K562 (cell line): Measurements from ENCODE around the gene C11orf86. TPM values are rescaled to one million over a fixed set of nuclear protein-coding genes. Genes with fewer than 3 reads are reported as not detected.
"Not testable (repeated sequence)": the region's sequence is repeated elsewhere in the genome, so short reads cannot be mapped to it uniquely, and the experiment has no call there.

Experiments used
- ATAC-seq: fragments of 200-7000 bp; cut with Tn5 transposase; 3 replicates; pipeline ENCODE4 v1.9.1; 2020; ENCODE audit warnings: moderate library complexity
- BruUV-seq: library from RNA; stranded (reverse); fragments of 400-500 nt; replicated peaks from 2 replicates; lab custom pipeline; 2021; lab: Mats Ljungman, UMichigan
- CTCF ChIA-PET: fragments of 300-600 bp; formaldehyde crosslinking; extraction: SDS; loops from one replicate; lab custom pipeline; 2021; ENCODE audit warnings: low intra/inter-chr PET ratio; lab: Yijun Ruan, JAX
- POLR2A ChIA-PET: fragments of 300-600, 350-650 bp; sonication (Branson Sonifier 250); formaldehyde crosslinking; extraction: SDS; loops from one replicate; lab custom pipeline; 2021; ENCODE audit warnings: antibody characterized with exemption, inconsistent platforms; lab: Yijun Ruan, JAX
- DNase-seq, 4 experiments: peaks; one replicate each; pipeline versions ENCODE4 v3.0.0 to v3.0.0-alpha.2; 2011 to 2018; ENCODE audit warnings: low spot score in 3 of 4, mixed read lengths in 3 of 4; ENCODE audit errors: extremely low read depth in 1 of 4
- FAIRE-seq: peaks from 2 replicates; lab custom pipeline; 2011; peaks lifted over from hg19 to GRCh38; lab: Jason Lieb, UNC
- H2AFZ ChIP-seq: 2 replicates; pipeline ENCODE4 v1.6.0; 2011; ENCODE audit warnings: low read depth, low read length, control low read depth, inconsistent platforms
- H3K27ac ChIP-seq: fragments of 200-600 bp; 3 replicates; pipeline ENCODE4 v1.8.0; 2011; ENCODE audit warnings: low read depth, mild to moderate bottlenecking, control low read depth, inconsistent platforms, low read length, moderate library complexity, mixed read lengths; ENCODE audit errors: extremely low read depth
- H3K27me3 ChIP-seq, 2 experiments: fragments of 300-600 bp in 1 of 2; 2 replicates in 1 of 2; 3 replicates in 1 of 2; pipeline versions ENCODE4 v1.6.0 to v1.8.0; 2011; ENCODE audit warnings: inconsistent platforms in 2 of 2, low read length in 2 of 2, mild to moderate bottlenecking in 1 of 2, mixed read lengths in 1 of 2, moderate library complexity in 1 of 2; ENCODE audit not compliant: control insufficient read depth in 2 of 2, insufficient read depth in 2 of 2
- H3K36me3 ChIP-seq: fragments of 300-600 bp; 3 replicates; pipeline ENCODE4 v1.8.0; 2011; ENCODE audit warnings: mild to moderate bottlenecking, low read length, inconsistent platforms; ENCODE audit not compliant: control insufficient read depth, insufficient read depth
- H3K4me1 ChIP-seq, 2 experiments: fragments of 200-600 bp in 1 of 2; replicated peaks in 1 of 2; 2 replicates in 1 of 2; 3 replicates in 1 of 2; pipeline versions ENCODE4 v1.5.1 to v1.8.0; 2011; ENCODE audit warnings: inconsistent platforms in 2 of 2, low read length in 2 of 2, mild to moderate bottlenecking in 1 of 2, mixed read lengths in 1 of 2, moderate library complexity in 1 of 2; ENCODE audit not compliant: control insufficient read depth in 2 of 2, insufficient read depth in 2 of 2
- H3K4me2 ChIP-seq: 2 replicates; pipeline ENCODE4 v1.6.1; 2011; ENCODE audit warnings: low read length, control low read depth, inconsistent platforms, mixed read lengths; ENCODE audit not compliant: insufficient read depth
- H3K4me3 ChIP-seq: fragments of 200-600 bp; sonication (generic), shearing (Covaris generic); 2 replicates; pipeline ENCODE4 v1.5.1; 2016; ENCODE audit warnings: control low read depth, inconsistent platforms
- H3K79me2 ChIP-seq: fragments of 200-600 bp; 3 replicates; pipeline ENCODE4 v1.8.0; 2011; ENCODE audit warnings: low read length, inconsistent platforms; ENCODE audit not compliant: control insufficient read depth, insufficient read depth
- H3K9ac ChIP-seq, 2 experiments: 2 replicates each; pipeline versions ENCODE4 v1.6.0 to v1.6.1; 2011; ENCODE audit warnings: low read depth in 2 of 2, low read length in 2 of 2, control low read depth in 1 of 2, inconsistent platforms in 1 of 2, mild to moderate bottlenecking in 1 of 2, mixed read lengths in 1 of 2; ENCODE audit not compliant: insufficient read depth in 1 of 2
- H3K9me1 ChIP-seq: one replicate; pipeline ENCODE4 v1.6.0; 2011; ENCODE audit warnings: inconsistent platforms, mild to moderate bottlenecking, low read length, moderate library complexity; ENCODE audit not compliant: control insufficient read depth, insufficient read depth
- H3K9me3 ChIP-seq: replicated peaks from 2 replicates; pipeline ENCODE4 v1.5.1; 2011; ENCODE audit warnings: low read depth, low read length, inconsistent platforms; ENCODE audit not compliant: control insufficient read depth, insufficient read depth
- H4K20me1 ChIP-seq: replicated peaks from 2 replicates; pipeline ENCODE4 v1.6.1; 2011; ENCODE audit warnings: low read length, inconsistent platforms, mixed read lengths; ENCODE audit not compliant: control insufficient read depth, insufficient read depth
- ATF7 ChIP-seq: fragments of 450-650 bp; IDR thresholded peaks from 2 replicates; pipeline ENCODE4 v1.7.1; 2014; ENCODE audit warnings: mild to moderate bottlenecking, moderate library complexity
- BCOR ChIP-seq: fragments of 450-650 bp; IDR thresholded peaks from 2 replicates; pipeline ENCODE4 v1.6.1; 2016
- HDAC1 ChIP-seq, 2 experiments: fragments of 450-650 bp; IDR thresholded peaks; 2 replicates each; pipeline ENCODE4 v1.6.1; 2016 to 2017; ENCODE audit warnings: inconsistent platforms in 1 of 2, mild to moderate bottlenecking in 1 of 2, moderate library complexity in 1 of 2
- SAP30 ChIP-seq: fragments of 200-600 bp; sonication (generic); IDR thresholded peaks from 2 replicates; pipeline ENCODE4 v1.6.1; 2012; ENCODE audit warnings: borderline replicate concordance, low read depth, mild to moderate bottlenecking, moderate library complexity, low read length, control low read depth, inconsistent platforms; ENCODE audit not compliant: insufficient read depth, poor library complexity, severe bottlenecking
- ZNF263 ChIP-seq: sonication (generic); formaldehyde crosslinking; IDR thresholded peaks from 2 replicates; pipeline ENCODE4 v1.8.0; 2022; ENCODE audit warnings: mild to moderate bottlenecking, missing genetic modification reagents, borderline replicate concordance
- WGBS: fragments of 100-300 bp; shearing (Covaris generic); methylation state at CpG from one replicate; pipeline ENCODE4 v1.1.6; 2016; ENCODE audit warnings: low coverage, mixed read lengths; ENCODE audit not compliant: insufficient coverage; ENCODE audit errors: missing lambda C conversion rate; 5-methylcytosine and 5-hydroxymethylcytosine counted together
- in situ Hi-C: fragments of 300-500 bp; cut with MboI; formaldehyde crosslinking; loops from 4 replicates; pipeline ENCODE4 v1.15.0; 2018; ENCODE audit warnings: inconsistent platforms, mixed read lengths
- intact Hi-C: fragments of 100-400 bp; cut with micrococcal nuclease; formaldehyde crosslinking; loops from 2 replicates; pipeline ENCODE4 v1.14.2; 2022
- polyA plus RNA-seq, 8 experiments: library from polyadenylated mRNA; depleted of rRNA in 4 of 8; stranded (reverse) in 5 of 8; unstranded in 3 of 8; fragments of >200 nt; fragmentation: Nextera tagmentation in 2 of 8; fragmentation: Illumina TruSeq in 1 of 8; extraction: Ambion mirVana in 2 of 8; extraction: Trizol in 1 of 8; gene quantifications; 2 replicates each; pipeline versions ENCODE4 v1.2.1 to v1.2.3, GENCODE V29; 2011 to 2014; ENCODE audit warnings: inconsistent platforms in 1 of 8, missing spikeins in 1 of 8
- total RNA-seq, 7 experiments: library from RNA; depleted of rRNA in 6 of 7; stranded (reverse); fragments of >200 nt in 6 of 7; fragmentation: Illumina TruSeq in 2 of 7; extraction: Trizol in 2 of 7; gene quantifications; 2 replicates each; pipeline versions ENCODE4 v1.2.1 to v1.2.3, GENCODE V29; 2011 to 2021; ENCODE audit warnings: low replicate concordance in 1 of 7

Gene C11orf86
- total and polyA plus RNA-seq, 9 of the 15 experiments (the other 6 are each of a cell fraction or from before 2014, with no cell fraction given): not detected

GRCh38 chr11:66987158-66987620 is 12.1 kb downstream of the C11orf86 start (continued):
- no peak for TF ChIP-seq ATF7
- TF ChIP-seq ZNF263 (CRISPR knock-in tag): peak; percentile 53; the same call in 1 of the 2 replicates
- TF ChIP-seq HDAC1 (IDR thresholded peaks at IDR 0.05): no peak

GRCh38 chr11:66987924-66988637 is 13.0 kb downstream of the C11orf86 start:
- Histone ChIP-seq H3K79me2 (no peaks in the 10 kb centered on the region), H3K9ac (no peak overlapping the region), H2AFZ (peak overlapping the region; percentile 51), H3K4me2 (no peak overlapping the region), H3K9me1 (no peaks in the 10 kb centered on the region), H3K36me3 (no peaks in the 10 kb centered on the region), H4K20me1 (no peaks in the 10 kb centered on the region), H3K9me3 (no peaks in the 10 kb centered on the region), H3K4me1 (peaks cover 0 to 9% of the 10 kb centered on the region in 2 experiments; a peak in 3 of 5 replicates), H3K27ac (no peak overlapping the region), H3K27me3 (peaks cover 0 to 5% of the 10 kb centered on the region in 2 experiments; a peak in 1 of 5 replicates), H3K4me3 (no peak overlapping the region)
- ChIA-PET CTCF (no interaction called here), POLR2A (interaction anchor here (1.2 to 2.0 kb wide), 3 partner anchors 9 to 75 kb away, joined by 3 to 7 read pairs (median 3); no protein-coding TSS in a partner anchor)
- 59% methylated on average over 13 of the region's 13 CpGs for WGBS
- DNase-seq (no peak), ATAC-seq (no peak), FAIRE-seq (no peak)
- intact Hi-C loops: no loop called here
- no TSS peak for BruUV-seq
- in situ Hi-C loops: no loop called here
- TF ChIP-seq SAP30 (no peak), BCOR (peak; percentile 42; the same call in 1 of the 2 replicates)

GRCh38 chr11:66988741-66989140 is 13.6 kb downstream of the C11orf86 start:
- CTCF ChIA-PET, FAIRE-seq: not testable (repeated sequence)
- POLR2A ChIA-PET: interaction anchor here (0.7 to 2.0 kb wide), 2 partner anchors 8 to 111 kb away, joined by 3 to 7 read pairs; no protein-coding TSS in a partner anchor

More at GRCh38 chr11:66988741-66989140, 13.6 kb downstream of the C11orf86 start:
- H3K9me3 ChIP-seq, H3K79me2 ChIP-seq, H4K20me1 ChIP-seq, H2AFZ ChIP-seq, intact Hi-C loops, H3K4me1 ChIP-seq, H3K27ac ChIP-seq, H3K4me3 ChIP-seq, H3K9ac ChIP-seq, H3K4me2 ChIP-seq, ATAC-seq, BruUV-seq, H3K9me1 ChIP-seq, H3K36me3 ChIP-seq, DNase-seq, in situ Hi-C loops: not testable (repeated sequence)
- 88% methylated on average over 8 of the region's 28 CpGs for WGBS
- H3K27me3 ChIP-seq: peaks cover 3 to 12% of the 10 kb centered on the region in 2 experiments; a peak in 1 of 5 replicates
